ENCODE measurements around the gene SORL1.
"Not testable (repeated sequence)": the region's sequence is repeated elsewhere in the genome, so short reads cannot be mapped to it uniquely, and the experiment has no call there.

SORL1 gene

DNA sequence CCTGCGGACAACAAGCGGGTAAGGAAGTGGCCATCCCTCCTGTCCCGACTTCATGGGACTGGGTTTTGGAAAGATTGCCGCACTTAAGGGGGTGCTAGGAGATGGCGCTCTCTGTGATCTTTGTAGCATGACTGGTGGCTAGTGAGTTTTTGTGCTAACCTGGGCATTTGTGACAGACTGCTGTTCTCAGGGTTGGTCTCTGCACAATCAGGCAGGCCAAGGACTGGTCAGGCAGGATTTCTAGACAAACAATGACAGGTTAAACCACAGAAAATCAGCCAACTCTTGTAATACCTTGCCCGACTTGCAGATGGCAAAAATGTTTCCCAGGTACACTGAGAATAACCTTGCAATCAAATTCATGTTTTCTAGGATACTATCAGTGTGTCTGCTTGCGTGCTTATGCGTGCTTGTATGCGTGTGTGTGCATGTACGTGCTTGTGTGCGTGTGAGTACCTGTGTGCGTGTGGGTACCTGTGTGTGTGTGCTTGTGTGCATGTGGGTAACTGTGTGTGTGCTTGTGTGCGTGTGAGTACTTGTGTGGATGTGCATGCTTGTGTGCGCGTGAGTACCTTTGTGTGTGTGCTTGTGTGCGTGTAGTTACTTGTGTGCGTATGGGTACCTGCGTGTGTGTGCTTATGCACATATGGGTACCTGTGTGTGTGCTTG, 26.2 kb downstream of the SORL1 start:
- no peak for DNase-seq (ENCODE audit: low read depth in 2 of 2)

DNA sequence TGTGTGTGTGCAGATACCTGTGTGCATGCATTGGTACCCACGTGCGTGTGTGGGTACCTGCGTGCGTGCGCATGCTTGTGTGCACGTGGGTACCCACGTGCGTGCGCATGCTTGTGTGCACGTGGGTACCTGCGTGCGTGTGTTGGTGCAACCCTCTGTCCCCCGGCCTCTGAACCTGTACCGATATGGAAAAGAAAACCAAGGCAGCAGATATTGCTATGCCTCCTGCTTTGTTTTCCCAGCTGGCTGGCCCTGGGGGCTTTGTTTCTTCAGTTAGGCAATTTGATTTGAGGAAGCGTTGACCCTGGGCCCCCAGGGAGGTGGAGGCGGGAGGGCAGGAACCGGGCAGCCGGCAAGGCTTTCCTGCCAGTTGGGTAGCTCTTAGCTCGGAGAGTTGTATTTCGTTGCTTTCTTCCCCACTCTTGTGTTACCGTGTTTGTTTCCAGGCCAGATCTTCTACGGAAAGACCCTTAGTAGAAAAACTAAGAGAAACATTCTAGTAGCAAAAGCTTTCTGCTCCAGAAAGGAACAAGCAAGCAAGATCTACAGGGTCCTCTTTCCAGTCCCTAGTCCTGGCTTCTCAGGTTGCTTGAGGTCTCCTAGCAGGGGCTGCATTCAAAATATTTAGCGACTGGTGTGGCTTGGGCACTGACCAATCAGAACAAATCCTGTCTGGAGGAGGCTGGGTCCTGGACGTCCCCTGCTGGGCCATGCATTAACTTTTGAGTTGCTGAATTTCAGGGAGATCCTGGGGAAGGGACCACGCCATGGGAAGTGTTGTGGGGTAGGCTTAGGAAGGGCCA, 27.0 kb downstream of the SORL1 start:
- no peak for DNase-seq (ENCODE audit: low read depth in 2 of 2)

DNA sequence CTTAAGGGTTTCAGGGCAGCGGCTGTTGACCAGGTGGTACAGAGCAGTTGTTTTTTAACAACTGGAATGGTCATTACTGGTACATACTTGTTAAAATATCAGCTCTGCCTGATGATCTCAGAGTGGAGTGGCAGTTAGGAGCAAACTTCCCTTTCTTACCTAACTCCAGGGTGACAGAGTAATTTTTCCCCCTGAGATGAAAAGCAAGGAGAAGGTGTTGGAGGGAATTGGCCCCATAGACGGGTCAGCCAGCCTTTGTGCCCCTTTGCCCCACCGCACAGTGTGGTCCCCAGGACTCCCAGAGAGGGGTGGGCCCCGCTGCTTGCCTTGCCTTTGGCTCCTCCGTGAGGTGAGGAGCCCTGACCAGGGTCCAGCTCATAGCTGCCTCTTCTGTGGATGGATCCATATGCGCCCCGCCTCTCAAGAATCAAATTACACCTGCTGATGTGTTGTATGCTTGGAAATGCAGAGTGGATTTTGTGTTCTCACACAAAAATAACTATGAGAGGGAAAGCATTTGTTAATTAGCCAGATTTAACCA, 27.7 kb downstream of the SORL1 start:
- no peak for DNase-seq (ENCODE audit: low read depth in 2 of 2)

GRCh38 chr11:121481484-121482230, 29.5 kb downstream of the SORL1 start:
- DNase-seq (ENCODE audit: low read depth in 2 of 2), result peak; percentile 25 to 30

- peak; percentile 20 to 35 for DNase-seq (ENCODE audit: low read depth in 2 of 2)
Measured at GRCh38 chr11:121482231-121483129, 30.4 kb downstream of the SORL1 start.

- DNase-seq (ENCODE audit: low read depth in 2 of 2), result no peak
Measured at GRCh38 chr11:121483805-121484480, 31.8 kb downstream of the SORL1 start.

- no peak for DNase-seq (ENCODE audit: low read depth in 2 of 2)
Measured at GRCh38 chr11:121485216-121485615, 33.1 kb downstream of the SORL1 start.

DNA sequence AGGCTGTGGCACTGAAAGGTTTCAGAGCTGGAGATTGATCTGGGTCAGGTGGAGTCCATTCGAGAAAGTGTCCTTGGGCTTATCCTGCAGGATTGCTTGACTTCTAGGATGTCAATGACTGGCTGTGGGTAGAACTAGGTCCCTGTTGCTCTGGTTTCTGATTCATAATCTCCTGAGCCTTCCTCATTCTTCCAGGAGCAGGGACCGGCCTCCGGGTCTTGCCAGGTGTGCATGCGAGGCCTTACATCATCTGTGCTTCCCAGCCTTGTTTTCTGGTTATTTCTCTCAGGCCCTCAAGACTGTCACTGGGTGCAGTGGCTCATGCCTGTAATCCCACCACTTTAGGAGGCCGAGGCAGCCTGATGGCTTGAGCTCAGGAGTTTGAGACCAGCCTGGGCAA, 33.9 kb downstream of the SORL1 start:
- DNase-seq (ENCODE audit: low read depth in 2 of 2), result no peak

DNA sequence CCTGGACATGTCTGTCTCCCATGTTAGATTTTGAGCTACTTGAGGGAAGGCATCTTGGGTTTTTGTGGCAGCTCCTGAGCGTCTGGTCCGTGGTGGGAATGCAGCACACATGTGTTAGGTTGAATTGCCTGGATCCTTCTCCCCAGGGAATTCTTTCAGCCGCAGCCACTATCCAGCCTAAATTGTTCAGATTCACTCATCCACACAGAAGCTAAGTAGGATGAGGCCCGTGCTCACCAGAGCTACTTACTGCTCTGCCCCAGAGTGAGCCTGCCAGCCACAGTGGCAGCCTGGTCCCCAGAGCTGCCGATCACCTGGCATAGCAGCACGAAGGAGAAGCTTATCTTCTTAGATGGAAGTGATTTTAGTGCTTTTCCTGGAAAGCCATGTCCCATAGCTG, 35.1 kb downstream of the SORL1 start:
- DNase-seq (ENCODE audit: low read depth in 2 of 2), result no peak

DNA sequence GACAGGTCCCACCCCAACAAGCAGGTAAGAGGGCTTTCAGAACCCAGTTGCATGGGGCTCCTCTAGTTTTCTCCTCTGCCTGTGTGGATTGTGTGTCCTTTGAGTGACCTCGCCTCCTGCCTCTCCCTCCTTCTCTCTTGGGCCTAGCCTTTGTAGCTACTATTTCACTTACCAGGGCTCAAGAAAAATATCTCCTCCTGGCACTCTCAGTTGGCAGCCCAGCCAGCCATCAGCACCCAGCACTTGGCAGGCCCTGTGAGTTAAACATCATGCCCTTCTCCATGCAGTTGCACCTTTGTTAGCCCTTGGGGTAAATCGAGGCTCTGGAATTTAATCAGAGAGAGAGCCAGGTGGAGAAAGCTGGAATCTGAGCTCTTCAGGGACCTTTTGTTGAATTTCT, 36.1 kb downstream of the SORL1 start:
- no peak for DNase-seq (ENCODE audit: low read depth in 2 of 2)

DNA sequence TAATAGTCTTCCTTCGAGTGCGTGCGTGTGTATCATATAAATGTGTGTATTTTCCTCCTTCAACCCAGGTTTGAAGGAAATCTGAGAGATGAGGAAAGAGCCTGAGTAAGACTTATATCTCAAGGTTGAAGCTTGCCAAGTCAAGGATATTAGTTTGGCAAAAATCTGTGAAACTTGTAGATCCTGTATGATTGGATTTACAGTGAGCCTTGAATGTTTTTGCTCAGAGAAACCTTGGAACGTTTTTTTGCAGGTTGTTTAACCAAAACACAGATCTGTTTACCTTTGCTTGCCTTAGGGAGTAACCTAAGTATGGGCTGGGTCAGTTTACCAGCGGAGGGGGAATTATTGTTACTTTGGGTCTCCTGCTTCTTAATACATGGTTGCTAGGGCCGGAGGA, 36.5 kb downstream of the SORL1 start:
- DNase-seq (ENCODE audit: low read depth in 2 of 2), result no peak

DNA sequence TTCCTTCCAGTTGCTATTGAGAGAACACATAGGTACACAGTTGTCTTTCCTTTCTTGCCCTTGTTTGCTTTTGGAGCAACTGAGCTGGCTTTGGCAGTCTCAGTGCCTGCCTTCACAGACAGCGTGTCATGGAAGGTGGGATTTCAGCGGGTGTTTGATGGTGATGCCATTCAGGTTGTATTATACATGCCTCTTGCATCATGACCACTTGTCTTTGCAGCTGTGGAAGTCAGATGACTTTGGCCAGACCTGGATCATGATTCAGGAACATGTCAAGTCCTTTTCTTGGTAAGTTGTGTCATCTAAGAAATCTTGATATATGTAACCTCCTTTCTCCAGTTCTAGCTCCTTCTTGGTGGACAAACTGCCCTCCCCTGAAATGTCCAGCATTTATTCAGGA, 37.7 kb downstream of the SORL1 start:
- DNase-seq (ENCODE audit: low read depth in 2 of 2), result no peak

DNA sequence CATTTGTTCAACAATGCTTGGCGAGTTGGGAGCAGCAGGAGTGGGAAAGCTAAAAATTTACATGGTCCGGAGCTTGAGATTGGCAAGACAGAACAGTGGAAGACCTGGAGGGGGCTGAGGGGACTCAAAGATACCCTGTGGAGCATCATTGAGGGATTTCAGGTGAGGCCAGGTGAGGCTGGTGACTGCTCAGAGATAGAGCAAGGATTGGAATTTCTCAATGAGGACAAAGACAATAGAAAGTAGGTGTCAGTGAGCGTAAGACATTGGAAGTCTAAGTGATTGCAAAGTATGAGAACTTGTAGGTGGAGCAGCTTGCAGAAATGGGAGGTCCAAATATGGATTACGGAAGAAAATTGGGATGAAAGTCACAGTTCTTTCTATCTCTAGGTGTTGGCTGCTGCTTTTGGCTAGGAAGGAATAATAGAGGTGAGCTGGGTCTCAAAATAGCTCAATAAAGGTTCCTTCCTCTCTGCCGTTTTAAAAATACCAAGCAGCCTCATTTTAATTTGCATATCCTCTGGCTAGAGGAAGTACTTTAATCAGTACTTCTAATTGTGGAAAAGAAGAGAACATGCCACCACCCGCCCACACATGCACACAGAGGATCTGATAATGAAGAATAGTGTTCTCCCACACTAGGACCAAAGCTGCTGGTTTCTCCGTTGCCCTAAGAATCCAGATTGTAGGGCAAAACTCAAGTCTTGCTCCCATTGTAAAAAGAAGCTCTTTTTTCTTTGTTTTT, 42.4 kb downstream of the SORL1 start:
- DNase-seq (ENCODE audit: low read depth in 2 of 2), result peak; percentile 26 to 41

DNA sequence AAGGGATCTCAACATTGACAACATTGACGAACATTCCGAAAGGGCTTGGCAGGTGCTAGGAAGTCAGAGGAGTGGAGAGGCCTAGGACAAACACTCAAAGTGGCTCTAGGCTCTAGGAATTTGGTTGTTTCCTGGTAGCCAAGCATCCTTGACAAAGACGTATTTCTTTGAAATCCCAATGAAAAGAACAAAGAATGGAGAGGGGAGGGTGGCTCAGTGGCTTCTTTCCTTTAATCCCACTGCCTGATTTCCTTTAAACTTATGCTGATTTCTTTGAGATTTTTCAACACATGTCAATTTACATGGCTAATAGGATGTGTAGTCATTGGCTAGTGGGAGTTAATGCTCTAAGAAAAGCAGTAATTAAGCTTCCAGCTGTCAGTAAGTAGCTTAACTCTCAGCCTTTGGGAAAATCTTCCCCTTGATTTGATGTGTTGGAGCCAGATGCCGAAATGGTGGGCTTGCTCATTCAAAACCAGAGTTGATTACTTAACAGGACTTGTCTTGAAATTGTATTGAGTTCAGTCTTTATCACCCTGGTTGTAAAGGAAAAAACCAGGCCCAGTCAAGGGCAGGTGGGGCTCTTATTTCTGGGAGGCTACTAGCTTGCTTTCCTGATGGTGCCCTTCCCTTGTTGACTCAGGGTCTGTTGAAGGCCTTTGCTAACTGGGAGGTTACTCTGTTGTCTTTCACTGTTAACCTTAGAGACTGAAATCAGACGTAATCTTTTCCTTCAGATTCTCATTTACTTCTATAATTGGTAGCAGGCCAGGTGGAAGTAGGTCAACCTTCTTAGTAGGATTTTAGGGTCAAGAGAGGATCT, 45.3 kb downstream of the SORL1 start:
- no peak for DNase-seq (ENCODE audit: low read depth in 2 of 2)

GRCh38 chr11:121499405-121499804, 47.3 kb downstream of the SORL1 start:
- no peak for DNase-seq (ENCODE audit: low read depth in 2 of 2)

DNA sequence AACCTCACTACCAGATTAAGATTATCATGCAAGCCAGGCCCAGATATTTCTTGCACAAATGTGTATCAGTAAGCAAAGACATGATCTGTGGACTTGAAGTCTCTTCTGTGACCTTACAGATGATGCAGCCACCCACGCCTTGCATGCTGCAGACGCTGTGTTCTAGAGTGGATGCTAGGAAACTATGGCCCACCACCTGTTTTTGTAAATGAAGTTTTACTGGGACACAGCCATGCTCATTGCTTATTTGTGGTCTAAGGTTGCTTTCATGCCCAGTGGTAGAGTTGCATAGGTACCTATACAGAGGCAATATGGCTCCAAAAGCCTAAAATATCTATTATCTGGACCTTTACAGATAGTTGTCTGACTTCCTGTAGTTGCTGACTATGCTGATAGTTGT, 48.2 kb downstream of the SORL1 start:
- DNase-seq (ENCODE audit: low read depth in 2 of 2), result no peak

GRCh38 chr11:121500717-121501116, 48.6 kb downstream of the SORL1 start:
- no peak for DNase-seq (ENCODE audit: low read depth in 2 of 2)

DNA sequence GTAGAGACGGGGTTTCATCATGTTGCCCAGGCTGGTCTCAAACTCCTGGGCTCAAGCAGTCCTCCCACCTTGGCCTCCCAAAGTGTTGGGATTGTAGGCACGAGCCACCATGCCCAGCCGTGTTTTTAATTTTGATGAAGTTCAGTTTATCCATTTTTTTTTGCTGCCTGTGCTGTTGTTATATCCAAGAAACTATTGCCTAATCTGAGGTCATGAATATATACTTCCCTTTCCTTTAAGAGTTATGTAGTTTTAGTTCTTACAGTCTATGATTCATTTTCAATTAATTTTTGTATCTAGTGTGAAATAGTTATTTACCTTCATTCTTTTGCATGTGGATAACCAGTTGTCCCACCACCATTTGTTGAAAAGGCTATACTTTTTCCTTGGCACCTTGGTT, 50.9 kb downstream of the SORL1 start:
- DNase-seq (ENCODE audit: low read depth in 2 of 2), result no peak

GRCh38 chr11:121506237-121506636, 54.1 kb downstream of the SORL1 start:
- not testable (repeated sequence) for DNase-seq (ENCODE audit: low read depth in 2 of 2)

Data from stimulated activated CD8-positive, alpha-beta memory T cell treated with anti-CD3 and anti-CD28 coated beads, Interleukin-15, amount 100 ng/mL, for 48 hours (primary cell).